Epithelial cell of prostate (primary cell): ENCODE measurements around the gene ZNF503.
"Not testable (repeated sequence)": the region's sequence is repeated elsewhere in the genome, so short reads cannot be mapped to it uniquely, and the experiment has no call there.

ENCODE experiments used
- DNase-seq: peaks from one replicate; pipeline ENCODE4 v3.0.0-alpha.2; 2011; ENCODE audit warnings: low read depth, low spot score
- H3K27ac ChIP-seq: fragments of 450-650 bp; 2 replicates; pipeline ENCODE4 v1.5.1; 2017; ENCODE audit warnings: mild to moderate bottlenecking

ZNF503 gene

DNA sequence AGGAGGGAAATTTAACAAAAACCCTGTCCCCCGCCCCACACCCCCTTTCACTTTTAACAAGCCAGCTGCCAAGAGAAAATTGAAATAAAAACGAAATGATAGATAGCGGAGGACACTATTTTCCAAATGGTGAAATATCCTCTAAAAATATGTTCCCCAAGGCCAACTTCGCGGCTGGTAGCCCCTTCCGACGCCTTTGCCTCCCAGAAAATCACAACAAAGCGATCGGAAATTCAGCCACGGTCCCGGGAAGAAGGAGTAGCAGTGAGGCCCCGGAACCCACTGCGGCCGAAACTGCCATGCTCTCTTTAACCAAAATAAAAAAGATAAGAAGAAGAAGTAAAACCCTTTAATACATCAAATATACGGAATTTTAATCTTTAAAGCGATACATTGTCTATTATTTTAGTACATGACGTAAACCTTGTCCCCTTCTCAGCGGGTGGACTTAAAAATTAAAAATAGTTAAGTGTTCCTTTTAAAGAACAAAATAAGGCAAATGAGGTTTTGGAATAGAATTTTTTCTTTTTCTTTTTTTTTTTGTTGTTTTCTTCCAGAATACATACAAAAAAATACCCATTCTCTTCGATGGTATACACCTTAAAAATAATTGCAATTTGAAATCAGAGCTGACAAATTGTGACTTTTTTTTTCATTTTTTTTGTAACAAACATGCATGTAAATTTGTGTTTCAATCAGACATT, 3.9 kb downstream of the ZNF503 start:
- DNase-seq, result no peak
- peak overlapping the region; percentile 93 for H3K27ac ChIP-seq

GRCh38 chr10:75396631-75397495, 4.7 kb downstream of the ZNF503 start:
- no peak for DNase-seq
- H3K27ac ChIP-seq, result peak overlapping the region; percentile 93

- peak overlapping the region; percentile 93 for H3K27ac ChIP-seq
- no peak for DNase-seq
Observed at GRCh38 chr10:75395932-75396630, 5.5 kb downstream of the ZNF503 start.

- no peak for DNase-seq
- peak overlapping the region; percentile 93 for H3K27ac ChIP-seq
Observed at GRCh38 chr10:75395066-75395931, 6.3 kb downstream of the ZNF503 start.

DNA sequence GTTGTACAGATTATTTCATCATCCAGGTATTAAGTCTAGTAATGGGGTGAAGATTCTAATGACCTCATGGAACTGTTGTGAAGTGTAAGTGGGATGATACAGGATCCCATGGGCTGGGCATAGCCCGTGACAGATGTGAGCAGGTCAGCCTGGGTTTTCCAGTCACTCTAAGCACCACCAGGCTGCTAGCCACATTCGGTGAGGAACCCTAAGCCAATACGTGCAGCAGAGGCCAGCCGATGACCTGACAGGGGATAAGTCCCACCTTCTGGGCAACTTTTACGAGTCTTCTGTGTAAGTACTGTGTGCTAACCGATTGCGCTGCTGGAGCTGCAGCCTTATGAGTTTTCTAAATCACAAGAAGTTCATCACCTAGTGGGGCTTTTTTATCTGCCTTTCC, 7.3 kb downstream of the ZNF503 start:
- H3K27ac ChIP-seq, result no peak overlapping the region
- DNase-seq, result no peak

GRCh38 chr10:75392744-75393143, 8.8 kb downstream of the ZNF503 start:
- no peak for DNase-seq
- H3K27ac ChIP-seq, result no peak overlapping the region

DNA sequence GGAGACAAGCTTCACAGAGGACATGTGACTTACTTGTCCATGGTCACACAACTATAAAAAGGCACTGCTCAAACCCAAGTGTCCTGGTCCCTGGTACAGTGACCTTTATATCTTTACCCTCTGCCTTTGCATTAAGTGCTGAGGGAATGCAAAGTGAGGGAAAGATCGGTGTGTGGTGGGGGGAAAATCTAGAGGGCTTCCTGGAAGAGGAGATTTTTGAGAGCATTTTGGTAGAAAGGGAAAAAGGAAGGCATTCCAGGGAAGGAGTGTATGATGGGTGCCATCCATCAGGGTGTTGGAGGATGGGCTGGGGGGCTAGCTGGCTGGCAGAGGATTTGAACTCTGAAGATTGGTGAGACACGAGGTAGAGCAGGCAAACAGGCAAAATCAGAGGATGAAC, 9.3 kb downstream of the ZNF503 start:
- no peak for DNase-seq
- no peak overlapping the region for H3K27ac ChIP-seq

GRCh38 chr10:75390178-75390577, 11.4 kb downstream of the ZNF503 start:
- H3K27ac ChIP-seq, result no peak overlapping the region
- DNase-seq, result no peak

DNA sequence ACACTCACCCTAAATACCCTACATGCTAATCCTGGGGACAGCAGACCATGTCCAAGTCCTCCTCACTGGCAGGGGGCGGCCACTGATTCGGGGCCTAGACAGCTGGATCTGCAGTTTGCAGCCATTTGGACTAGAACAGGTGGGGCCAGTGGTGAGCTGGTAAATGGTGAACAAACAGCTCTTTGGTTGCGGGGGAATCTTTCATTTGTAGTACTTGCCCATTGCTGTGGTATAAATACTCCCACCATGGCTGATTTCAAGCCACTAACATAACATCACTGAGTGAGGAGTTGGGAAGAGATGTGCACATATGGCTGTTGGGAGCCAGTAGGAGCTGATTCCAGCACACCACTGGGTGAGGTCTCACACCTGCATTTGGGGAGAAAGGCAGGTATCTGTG, 13.5 kb downstream of the ZNF503 start:
- DNase-seq, result no peak
- no peak overlapping the region for H3K27ac ChIP-seq

DNA sequence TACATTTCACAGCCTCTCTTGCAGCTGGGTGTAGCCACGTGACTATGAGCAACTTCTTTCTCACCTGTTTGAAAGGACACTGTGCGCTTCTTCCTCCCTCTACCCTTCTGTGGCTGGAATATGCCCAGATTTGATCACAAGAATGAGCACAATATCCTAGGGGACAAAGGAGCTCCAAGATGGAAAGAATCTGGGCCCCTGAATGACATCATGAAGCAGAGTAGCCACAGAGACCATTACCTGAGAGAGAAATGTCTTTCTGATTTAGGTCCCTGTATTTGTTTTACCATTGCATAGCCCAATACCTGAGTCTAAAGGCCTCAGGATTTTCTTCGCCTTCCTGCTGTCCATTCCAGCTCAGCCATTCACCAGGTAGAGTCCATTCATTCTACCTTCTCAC, 15.4 kb downstream of the ZNF503 start:
- DNase-seq, result no peak

DNA sequence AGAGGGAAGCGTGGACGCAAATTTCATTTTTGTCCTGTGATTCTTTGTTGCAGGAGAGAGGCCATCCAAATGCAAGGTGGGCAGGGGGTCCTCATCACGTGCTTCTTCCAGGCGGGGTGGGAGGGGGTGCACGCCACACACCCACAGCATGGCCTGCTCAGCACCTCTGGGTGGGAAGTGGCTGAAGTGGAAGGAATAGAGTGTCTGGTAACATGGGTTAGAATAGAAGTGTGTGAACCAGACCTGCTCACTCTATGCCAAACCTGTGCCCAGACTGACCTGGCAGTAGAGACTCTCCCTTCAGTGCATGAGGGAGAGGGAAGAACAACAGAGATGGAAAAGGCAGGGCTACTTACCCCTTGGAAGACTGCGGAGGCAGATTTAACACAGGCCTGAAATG, 21.7 kb downstream of the ZNF503 start:
- no peak for DNase-seq
- no peak overlapping the region for H3K27ac ChIP-seq

More for the DNA sequence above, 15.4 kb downstream of the ZNF503 start:
- no peak overlapping the region for H3K27ac ChIP-seq

- H3K27ac ChIP-seq, result no peak overlapping the region
- no peak for DNase-seq
Observed at GRCh38 chr10:75379212-75379724, 22.3 kb downstream of the ZNF503 start.

DNA sequence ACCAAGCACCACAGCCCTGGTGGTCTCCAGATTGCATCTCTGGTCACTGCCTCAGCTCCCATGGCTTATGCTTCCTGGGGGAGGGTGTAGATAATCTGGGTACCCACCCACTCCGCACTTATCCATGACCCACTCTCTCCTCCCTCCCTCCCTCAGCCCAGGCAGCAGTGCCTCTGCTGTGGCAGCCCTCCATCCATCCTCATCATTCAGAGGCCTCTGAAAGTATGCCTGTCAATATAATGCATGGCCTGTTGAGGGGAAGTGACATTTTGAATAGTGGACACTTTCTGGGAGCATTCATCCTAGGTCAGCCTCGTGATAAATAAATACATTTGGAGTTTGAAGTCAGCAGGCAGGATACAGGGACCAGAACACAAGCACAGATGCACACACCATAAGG, 23.2 kb downstream of the ZNF503 start:
- DNase-seq, result no peak
- no peak overlapping the region for H3K27ac ChIP-seq

DNA sequence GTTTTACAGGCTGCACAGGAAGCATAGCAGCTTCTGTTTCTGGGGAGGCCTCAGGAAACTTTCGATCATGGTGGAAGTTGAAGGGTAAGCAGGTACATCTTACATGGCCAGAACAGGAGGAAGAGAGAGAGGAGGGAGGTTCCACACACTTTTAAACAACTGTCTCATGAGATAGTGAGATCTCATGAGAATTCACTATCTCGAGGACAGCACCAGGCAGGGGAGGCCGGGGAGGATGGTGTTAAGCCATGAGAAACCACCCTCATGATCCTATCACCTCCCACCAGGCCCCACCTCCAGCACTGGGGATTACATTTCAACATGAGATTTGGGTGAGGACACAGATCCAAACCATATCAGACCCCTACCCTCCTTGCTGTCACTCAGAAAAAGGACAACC, 23.7 kb downstream of the ZNF503 start:
- DNase-seq, result no peak
- H3K27ac ChIP-seq, result no peak overlapping the region

GRCh38 chr10:75375838-75376237, 25.7 kb downstream of the ZNF503 start:
- no peak for DNase-seq
- no peak overlapping the region for H3K27ac ChIP-seq

DNA sequence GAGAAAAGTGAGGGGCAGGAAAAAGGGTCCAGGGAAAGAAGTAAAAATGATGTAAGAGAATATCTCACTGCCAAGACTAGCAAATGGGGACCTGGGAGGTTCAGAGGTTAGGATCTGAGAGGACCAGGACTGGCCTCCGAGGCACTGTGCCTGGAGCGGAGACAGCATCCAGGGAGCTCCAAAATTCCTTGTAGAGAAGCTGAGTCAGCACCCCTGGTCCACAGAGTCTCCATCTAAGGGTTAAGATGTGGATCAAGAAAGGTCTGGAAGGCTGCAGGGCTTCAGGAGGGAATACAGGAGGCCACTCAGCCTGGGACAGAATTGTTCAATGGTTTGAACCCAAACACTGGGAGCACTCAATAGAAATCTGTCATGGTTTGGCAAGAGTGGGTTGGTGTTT, 30.6 kb downstream of the ZNF503 start:
- no peak for DNase-seq
- no peak overlapping the region for H3K27ac ChIP-seq

DNA sequence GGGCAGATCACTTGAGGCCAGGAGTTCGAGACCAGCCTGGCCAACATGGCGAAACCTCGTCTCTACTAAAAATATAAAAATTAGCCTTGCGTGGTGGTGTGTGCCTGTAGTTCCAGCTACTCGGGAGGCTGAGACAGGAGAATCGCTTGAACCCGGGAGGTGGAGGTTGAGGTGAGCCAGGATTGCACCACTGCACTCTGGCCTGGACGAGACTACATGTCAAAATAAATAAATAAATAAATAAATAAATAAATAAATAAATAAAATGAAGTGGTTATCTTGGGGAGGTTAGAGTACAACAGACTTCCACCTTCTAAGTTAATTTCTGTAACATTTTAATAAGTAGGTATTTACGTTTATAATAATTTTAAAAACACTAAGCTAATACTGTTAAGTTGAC, 31.7 kb downstream of the ZNF503 start:
- DNase-seq, H3K27ac ChIP-seq: not testable (repeated sequence)

- no peak overlapping the region for H3K27ac ChIP-seq
- DNase-seq, result no peak
Observed at GRCh38 chr10:75367901-75368300, 33.7 kb downstream of the ZNF503 start.

DNA sequence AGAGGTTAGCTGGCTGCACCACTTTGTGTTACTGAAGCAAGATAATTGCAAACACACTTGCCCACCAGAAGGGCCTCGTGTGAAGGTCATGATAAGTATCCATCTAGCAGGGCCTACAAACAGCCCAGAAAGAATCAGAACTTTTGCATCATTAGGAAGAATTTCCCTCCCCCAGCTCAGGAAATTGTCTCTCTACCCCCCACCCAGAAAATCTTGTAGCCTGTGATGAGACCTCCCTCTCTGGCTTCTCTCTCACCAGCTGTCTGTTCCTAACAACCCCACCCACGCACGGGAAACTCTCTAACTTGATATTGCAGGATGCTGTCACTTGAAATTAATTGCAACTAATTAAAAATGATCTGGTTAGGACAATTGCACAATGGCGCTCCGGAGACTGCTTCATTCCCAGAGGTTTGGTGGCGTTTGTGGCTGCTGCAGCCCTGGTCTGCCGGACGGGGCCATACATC, 34.5 kb downstream of the ZNF503 start:
- DNase-seq, result no peak
- no peak overlapping the region for H3K27ac ChIP-seq

- H3K27ac ChIP-seq, result no peak overlapping the region
- no peak for DNase-seq
Observed at GRCh38 chr10:75363431-75363830, 38.1 kb downstream of the ZNF503 start.
